Pons (tissue), 1 donor: Measurements from ENCODE around the gene ATG7.
"Not testable (repeated sequence)": the region's sequence is repeated elsewhere in the genome, so short reads cannot be mapped to it uniquely, and the experiment has no call there.

Experiments used
- DNase-seq: peaks from one replicate; pipeline ENCODE4 v3.0.0-alpha.2; 2016; ENCODE audit warnings: low spot score

The ATG7 gene

DNA sequence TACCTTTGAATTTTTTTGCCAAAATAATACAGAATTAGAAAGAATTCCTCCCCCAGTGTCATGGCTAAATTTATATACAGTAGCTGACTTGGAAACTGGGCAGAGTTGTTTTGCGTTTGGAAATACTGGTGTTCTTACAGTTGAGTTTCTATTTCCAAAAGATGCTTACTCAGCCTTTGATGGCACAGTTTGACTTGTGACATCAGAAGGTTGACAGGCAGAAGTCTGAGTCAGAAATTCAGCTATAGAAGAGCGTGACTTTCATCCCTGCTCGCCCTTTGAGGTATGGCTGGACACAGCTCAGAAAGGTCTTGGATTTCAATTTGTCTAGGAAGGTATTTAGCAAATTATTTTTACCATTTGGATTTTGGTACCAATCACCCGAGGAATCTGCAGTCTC, 195.7 kb downstream of the ATG7 start:
- DNase-seq: no peak

DNA sequence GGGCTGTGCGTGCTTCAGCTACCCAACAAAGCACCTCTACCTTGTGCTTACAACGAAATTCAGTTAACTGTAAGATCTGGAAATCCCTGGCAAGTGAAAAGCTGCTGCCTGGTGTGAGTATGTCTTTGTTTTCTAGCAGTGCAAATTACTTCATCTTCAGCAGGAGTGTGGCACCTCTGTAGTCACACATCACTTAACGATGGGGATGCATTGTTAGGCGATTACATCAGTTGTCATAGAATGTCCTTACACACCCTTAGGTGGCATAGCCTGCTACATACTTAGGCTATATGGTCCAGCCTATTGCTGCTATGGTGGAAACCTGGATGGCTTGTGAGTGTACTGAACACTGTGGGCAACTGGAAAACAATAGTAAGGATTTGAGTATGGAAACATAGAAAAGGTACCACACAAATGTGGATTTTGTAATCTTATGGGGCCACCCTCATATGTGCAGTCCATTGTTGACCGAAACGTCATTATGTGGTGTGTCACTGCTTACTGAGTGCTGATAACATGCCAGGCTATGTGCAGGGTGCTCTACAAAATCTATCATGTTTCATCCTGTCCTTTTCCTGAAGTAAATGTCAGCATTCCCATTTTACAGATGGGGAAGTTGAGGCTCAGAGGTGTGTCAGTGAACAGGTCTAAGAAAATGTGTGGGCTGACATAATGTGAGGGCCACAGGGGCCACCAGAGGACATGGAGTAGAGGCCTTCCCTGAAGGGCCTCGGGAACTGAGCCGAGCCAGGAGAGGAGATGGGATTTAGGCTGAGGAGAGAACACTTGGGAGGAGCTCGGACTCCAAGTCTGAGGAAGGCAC, 198.0 kb downstream of the ATG7 start:
- no peak for DNase-seq

DNA sequence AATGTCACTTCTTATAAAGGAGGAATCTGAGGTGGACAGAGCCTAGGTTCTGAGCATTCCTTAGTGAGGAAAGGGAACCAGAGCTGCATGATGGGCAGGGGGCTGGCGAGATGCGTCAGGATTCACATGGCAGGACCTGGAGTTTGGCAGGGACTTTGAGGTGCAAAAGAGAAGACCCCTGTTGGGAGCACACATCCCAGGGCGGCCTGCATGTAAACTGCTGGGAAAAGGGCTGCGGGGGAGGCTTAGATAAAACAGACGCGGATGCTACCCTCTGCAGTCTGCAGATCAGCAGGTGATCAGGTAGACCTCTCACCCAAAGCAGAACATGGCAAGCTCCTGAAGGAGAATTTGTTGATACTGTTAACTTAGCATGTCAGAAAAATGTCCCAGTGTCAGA, 203.1 kb downstream of the ATG7 start:
- no peak for DNase-seq

DNA sequence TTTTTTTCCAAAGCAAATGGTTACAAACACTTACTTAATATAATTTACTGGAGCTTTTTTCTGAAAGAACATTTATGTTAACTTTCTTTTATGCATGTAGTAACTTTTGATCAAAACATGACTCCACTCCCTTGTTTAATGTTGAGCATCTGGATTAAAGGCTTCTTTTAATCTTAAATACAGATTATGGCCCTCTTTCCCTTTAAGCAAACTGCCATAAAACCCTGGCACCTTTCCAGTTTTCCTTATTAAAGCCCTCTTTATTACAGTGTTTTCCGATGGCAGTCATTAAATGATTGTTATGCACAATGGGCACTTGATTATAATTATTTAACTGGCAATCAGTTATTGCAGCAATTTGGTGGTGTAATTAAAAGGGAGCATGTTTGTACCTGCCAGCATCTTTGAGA, 204.5 kb downstream of the ATG7 start:
- DNase-seq: no peak

DNA sequence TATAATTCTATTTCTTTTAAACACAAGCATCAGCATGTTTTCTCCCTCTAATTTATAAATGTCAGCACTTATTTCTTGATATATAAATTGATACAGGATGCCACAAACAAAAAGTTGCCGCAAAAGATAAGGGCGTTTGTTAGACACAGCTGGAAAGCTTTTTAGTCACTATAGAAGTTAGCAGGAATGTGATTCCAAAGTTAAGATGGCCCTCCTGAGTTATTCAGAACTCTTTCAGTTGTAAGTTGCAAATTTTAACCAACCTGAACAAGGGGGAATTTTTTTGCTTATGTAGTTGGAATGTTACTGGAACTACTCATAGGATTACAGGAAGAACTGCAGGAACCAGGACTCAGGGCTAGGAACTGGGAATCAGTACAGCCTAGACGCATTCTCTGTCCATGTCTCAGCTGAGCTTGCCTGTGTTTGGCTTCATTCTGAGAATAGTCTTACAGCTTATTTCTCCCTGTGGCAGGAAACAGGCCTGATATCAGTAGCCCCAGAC, 205.3 kb downstream of the ATG7 start:
- DNase-seq: no peak

DNA sequence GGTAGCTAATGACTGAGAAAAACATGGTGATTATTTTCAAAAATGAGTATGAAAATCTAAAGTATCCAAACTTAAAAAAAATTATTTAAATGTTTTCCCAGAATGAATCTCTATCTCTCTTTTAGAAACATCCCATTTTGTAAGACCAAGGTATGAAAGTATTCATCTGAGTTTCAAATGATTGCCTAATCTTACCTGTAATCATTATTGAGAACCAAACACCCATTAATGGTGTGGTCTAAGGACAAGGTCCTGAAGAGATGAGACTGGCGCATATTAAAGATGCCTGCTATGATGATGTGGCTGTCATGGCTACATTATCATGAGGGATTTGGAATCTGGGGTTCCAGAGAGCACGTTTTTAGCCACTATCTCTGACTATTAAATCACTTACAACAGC, 206.0 kb downstream of the ATG7 start:
- DNase-seq: no peak

DNA sequence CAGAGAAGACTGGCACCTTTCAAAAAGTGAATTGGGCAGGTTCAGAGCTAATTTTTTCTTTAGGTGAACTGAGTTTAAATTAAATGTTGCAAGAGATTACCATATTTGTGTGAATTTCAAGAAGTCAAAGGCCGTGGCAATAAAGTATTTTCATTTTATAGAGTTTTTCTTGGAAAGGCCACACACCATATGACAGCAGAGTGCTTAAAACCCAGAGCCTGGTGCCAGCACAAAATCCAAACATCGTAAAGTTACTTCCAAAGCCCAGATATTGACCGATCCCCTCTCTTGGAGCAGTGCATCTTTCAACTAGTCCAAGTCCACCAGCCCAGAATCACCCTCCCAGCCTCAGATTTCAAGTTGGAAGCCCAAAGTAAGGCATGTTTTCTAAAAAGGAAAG, 207.0 kb downstream of the ATG7 start:
- DNase-seq: no peak

DNA sequence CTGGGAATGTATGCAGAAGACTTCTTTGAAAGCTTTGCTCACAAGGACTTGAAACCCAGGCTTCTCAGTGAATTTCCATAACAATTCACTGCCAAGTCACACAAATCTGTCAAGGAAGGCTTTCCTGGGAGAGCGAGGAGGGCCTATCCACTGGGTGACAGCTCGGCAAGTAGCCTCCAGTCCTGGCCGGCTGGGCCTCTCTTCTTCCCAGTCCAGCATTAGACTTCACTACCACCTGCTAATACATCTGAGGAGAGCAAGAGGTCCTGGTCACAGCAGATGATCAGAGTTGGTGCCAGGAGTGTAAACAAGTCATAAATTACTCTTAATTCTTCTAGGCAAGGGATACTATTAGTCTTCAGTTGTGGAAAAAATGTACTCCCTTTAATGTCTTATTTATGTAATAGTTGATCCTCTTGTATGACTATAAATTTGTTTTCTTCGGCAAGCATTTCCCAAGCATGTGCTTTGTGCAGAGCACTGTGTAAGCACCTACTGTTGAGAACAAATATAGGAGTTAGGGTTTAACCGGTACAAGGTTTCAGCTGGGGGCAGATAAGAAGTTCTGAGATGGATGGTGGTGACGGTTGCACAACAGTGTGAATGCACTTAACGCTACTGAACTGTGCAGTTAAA, 208.6 kb downstream of the ATG7 start:
- no peak for DNase-seq

DNA sequence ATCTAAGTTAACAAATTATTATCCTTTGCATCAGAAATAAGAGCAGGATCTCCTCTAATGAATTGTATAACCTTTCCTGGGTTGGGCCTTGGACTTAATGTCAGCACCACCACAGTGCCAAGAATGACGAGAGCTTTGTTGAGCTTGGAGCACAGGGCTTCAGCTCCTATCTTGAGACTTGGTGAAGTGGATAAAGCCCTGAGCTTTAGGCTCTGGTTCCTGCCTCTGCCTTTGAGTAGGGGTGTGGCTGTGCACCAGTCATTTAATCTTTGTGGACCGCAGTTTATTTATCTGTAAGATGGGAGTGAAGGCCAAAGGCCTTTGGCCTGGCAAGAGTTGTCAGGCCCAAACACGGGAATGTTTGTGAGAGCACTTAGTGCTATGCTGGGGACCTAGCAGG, 209.4 kb downstream of the ATG7 start:
- no peak for DNase-seq

DNA sequence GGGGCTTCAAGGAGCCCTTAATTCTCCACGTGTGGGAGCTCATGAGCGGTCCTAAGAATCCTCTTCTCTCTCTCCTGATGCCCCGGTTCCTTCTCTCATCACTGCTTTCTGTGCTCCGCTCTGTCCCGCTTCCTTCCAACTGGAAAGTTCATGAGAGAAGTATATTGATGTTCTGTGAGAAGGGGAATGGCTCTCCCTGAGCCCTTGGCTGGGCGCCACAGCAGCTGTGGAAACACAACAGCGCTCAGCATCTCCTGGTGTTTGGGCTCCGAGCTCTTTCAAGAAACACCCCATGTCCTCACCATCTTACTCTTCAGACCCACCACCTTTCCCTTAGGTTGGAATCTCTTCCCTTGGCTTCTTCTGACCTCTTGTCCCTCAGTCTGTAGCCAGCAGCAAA, 209.8 kb downstream of the ATG7 start:
- peak; percentile 78 for DNase-seq

DNA sequence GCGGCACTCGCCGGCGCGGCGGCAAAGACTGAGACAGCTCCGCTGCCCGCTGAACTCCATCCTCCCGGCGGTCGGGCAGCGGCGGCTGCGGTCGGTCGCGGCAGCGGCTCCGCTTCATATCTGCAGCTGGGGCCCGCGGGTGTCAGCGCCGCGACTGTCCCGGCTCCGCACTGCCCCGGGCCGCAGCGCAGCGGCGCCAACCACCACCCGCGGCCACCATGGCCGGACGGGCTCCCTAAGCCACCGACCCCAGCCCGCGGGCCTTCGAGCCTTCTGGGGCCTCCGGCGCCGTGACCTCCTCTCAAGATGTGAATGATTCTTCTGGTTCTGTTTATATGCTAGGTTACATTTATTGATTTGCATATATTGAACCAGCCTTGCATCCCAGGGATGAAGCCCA, 216.2 kb downstream of the ATG7 start:
- not testable (repeated sequence) for DNase-seq

DNA sequence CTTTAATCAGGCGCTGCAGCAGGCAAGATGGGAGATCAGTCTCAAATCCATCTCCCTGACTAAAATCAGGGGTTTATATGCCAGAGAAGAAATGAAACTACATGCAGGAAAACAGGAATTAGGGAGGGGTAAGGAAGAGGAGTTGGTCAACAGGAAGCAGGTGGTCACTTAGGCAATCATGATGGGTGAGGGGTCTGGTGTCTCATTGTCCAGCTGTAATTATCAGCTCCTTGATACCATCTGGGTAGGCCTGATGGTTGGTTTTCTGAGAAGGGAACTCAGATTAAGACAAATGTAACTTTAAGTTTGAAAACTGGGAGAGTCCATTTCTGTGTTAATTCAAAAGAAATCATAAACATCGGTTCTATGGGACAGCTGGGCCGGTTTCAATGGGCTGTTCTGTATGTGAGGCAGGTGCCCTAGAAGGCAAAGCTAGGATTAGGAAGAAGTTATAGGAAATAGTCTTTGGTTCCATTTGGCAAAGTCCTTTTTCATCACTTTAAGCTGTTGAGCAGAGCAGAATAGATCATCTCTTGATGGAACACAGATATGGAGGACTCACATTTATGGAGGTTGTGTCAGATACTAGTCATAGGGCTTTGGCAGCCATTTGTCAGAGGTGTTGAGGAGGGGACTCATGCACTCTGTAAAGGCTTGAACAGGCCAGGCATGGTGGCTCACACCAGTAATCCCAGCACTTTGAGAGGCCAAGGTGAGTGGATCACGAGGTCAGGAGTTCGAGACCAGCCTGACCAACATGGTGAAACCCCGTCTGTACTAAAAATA, 222.1 kb downstream of the ATG7 start:
- DNase-seq: no peak

DNA sequence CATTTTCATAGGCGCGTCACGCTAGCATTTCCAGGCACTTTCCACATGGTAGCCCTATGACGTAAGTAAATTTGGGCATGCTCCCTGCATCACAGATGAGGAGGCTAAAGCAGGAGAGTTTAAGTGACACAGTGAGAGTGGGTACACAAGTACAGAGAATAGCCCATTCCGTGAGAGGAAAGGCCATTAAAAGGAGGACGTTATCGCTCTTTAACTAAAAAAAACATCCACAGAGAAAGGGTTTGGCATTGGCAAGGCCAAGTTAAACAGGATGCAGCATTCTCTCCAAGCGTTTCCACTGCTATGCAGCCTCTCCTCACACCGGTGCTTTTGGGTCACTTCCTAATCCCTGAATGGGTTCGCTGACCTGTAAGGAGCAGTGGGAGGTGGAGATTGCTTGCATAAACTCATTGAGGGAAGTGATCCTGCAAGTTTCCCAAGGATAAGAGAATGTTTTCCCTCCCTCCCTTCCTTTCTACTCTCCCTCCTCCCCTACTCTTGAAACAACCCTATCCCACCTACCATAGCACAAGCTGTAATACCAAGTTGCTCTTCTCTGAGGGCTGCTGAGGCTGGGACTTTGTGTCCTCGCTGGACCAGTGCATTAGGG, 223.9 kb downstream of the ATG7 start:
- no peak for DNase-seq

DNA sequence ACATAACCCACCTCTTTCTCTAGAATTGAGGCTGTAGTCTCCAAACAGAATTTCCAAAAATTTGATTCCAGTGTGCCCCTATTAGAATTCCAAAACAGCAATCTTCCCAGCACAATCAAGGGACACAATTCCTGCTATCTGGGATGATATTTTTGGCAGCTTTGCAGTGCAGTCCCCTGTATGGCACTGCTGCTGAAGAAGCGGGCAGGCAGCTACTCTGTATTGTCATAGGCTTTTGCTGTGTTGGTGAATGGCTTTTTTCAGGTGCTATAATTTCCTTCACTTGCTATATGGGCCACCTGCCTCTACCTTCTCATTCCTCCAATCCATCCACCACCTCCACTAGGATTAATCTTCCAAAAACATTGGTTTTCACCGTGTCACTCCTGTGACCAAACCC, 226.0 kb downstream of the ATG7 start:
- DNase-seq: no peak

DNA sequence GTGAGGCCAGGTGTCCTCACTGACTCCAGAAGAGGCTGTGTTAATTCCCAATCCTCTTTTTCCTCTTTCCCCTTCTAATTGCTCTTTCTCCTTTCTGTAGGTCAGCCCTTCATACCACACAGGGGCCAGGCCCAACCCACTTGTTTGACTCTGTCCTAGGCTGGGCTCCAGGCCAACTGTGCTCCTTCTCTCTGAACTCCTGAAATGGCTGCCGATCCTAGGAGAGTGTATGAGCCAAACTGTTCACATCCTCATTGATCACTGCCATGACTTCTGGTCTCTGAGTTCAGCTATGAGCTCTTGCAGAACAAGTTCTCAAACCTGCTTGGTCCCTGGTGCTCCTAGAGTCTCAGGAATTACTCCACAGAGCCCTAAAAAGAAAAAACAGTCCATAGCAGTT, 226.4 kb downstream of the ATG7 start:
- DNase-seq: no peak

DNA sequence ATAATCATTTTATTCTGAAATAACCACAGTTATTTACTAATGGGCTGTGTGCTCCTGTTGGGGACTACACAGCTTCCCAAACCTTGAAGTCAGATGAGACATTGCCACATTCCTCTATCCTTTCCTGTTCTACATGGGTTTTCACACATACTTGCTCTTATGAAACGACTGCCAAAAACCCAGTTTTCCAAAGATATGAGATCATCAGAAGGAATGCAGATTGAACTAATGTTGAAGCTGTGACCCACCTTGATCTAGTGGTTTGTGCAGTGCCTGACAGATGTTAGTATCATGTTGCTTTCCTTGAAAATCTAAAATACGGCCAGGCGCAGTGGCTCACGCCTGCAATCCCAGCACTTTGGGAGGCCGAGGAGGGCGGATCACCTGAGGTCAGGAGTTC, 226.9 kb downstream of the ATG7 start:
- no peak for DNase-seq

DNA sequence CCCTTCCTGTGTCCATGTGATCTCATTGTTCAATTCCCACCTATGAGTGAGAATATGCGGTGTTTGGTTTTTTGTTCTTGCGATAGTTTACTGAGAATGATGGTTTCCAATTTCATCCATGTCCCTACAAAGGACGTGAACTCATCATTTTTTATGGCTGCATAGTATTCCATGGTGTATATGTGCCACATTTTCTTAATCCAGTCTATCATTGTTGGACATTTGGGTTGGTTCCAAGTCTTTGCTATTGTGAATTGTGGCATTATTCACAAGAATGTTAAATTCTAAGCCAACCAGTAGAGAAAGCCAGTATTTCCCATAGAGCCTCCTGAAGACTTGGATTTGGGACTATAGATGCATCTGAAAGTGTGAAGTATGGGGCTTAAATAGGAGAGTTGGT, 230.2 kb downstream of the ATG7 start:
- DNase-seq: not testable (repeated sequence)

DNA sequence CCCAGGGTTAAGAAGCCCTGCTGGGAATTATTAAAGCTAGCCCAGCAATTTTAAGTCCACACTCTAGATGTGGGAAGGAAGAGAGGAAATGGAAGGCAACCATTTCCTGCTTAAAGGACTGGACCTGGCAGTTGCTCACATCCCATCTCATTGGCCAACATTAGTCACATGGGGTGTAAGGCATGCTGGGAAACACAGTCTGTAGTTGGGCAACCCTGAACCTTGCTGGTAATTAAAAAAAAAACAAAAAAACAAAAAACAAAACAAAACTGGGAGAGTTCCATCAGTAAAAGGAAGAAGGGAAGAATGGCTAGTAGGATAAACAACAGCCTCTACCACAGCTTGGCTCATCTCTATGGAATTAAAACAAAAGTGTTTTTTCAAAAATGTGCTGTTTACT, 235.5 kb downstream of the ATG7 start:
- DNase-seq: no peak

DNA sequence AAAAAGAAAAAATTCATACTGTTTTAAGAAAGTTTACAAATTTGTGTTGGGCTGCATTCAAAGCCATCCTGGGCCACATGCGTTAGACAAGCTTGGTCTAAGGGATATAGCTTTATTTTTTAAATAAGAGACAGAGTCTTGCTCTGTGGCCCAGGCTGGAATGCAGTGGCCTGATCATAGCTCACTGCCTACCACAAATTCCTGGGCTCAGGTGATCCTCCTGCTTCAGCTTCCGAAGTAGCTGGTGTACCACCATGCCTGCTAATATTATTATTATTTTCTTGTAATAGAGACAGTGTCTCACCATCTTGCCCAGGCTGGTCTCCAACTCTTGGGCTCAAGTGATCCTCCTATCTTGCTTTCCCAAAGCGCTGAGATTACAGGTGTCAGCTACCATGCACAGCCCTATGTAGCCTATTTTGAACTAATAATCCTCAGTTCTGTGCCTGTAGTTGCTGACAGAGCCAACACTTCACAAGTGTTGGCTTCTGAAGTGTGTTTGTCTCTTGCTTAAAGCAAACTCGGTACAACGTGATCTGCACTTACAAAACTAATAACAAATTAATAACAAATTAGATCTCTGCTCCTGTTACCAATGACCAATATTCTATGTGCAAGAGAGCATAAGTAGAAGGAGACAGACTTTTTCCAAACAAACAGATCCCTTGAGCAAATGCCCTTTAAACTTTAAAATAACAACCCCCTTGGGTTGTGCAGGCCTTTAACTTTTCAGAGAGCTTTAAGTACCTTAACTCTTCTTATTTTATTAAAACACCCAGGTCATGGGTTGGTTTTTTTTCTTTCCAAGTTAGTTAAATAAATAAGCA, 236.4 kb downstream of the ATG7 start:
- no peak for DNase-seq

DNA sequence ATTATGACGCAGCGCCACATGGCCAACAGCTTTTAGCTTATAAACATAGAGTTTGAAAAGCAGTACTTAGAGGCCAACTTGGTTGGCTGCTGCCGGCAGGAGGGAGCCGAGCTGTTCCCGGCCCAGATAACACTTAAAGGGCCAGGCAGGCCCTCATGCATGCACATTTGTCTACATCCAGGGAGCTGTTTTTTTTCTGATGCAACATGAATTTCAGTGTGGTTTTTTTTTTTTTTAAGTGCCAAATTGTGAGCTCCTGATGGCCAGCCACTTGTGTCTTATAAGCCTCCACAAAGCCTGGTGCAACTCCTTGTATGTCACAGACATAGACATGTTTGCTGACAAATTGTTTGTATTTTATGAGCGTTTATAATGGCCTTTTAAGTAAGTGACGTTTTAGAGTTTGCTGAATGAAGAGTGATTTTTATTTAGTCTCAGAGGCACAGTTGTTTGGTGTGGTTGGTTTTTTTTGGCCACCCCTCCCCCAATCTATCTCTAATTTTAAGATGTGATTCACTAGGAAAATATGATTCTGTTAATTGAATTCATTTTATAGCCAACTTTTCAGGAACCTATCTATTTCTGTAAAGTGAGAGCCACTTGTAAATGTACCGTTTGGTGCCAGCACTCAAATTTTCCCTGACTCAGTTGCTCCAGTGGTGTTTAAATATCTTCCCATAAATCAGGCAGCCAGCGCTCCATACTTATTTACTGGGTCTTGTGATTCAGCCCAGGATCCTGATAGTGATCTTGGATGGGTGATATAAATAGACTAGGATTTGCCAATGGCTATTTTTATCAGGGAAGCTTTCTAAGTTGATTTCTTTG, 237.2 kb downstream of the ATG7 start:
- peak; percentile 41 for DNase-seq

DNA sequence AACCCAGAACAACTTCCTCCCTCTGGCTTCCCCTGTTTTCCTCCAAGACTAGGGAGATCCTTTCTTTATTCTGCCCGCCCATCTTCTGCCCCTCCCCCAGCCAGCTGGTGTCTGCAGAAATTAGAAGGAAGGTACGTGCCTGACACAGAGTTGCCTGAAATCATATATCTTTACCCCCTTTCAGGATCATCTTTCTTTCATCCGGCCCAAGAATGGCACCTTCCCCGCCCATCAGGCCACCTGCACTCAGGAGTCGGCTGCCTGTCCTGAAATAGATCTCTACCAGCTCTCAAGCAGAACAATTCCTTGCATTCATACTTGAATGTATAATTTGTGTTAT, 237.8 kb downstream of the ATG7 start:
- DNase-seq: no peak
